Activated CD4-positive, alpha-beta T cell treated with anti-CD3 and anti-CD28 coated beads, Interleukin-2, Interleukin-4, amounts not matched to agents 100 ng/mL and 50 ng/mL, durations not matched to agents 16 hours and 8 hours (primary cell): Measurements from ENCODE around the gene PDE4D.

Experiments used
- DNase-seq: peaks from one replicate; pipeline ENCODE4 v3.0.0-alpha.2; 2020; ENCODE audit warnings: low spot score

PDE4D gene

GRCh38 chr5:59506285-59506877 is 387.1 kb downstream of the PDE4D start:
- DNase-seq: no peak

- DNase-seq: no peak
Measured at GRCh38 chr5:59504043-59504442, 389.5 kb downstream of the PDE4D start.

- no peak for DNase-seq
Measured at GRCh38 chr5:59503220-59503619, 390.3 kb downstream of the PDE4D start.

- DNase-seq: no peak
Measured at GRCh38 chr5:59501316-59501715, 392.2 kb downstream of the PDE4D start.

- DNase-seq: no peak
Measured at GRCh38 chr5:59500014-59500413, 393.5 kb downstream of the PDE4D start.

GRCh38 chr5:59497207-59497606 is 396.3 kb downstream of the PDE4D start:
- DNase-seq: no peak

GRCh38 chr5:59496524-59497134 is 396.9 kb downstream of the PDE4D start:
- DNase-seq: no peak

GRCh38 chr5:59491945-59492344 is 401.6 kb downstream of the PDE4D start:
- DNase-seq: no peak

- no peak for DNase-seq
Measured at GRCh38 chr5:59489551-59489950, 404.0 kb downstream of the PDE4D start.

- no peak for DNase-seq
Measured at GRCh38 chr5:59487772-59488729, 405.5 kb downstream of the PDE4D start.

- DNase-seq: no peak
Measured at GRCh38 chr5:59487068-59487686, 406.3 kb downstream of the PDE4D start.

- DNase-seq: no peak
Measured at GRCh38 chr5:59486508-59486907, 407.0 kb downstream of the PDE4D start.

GRCh38 chr5:59485629-59486439 is 407.7 kb downstream of the PDE4D start:
- no peak for DNase-seq

GRCh38 chr5:59485107-59485506 is 408.4 kb downstream of the PDE4D start:
- no peak for DNase-seq

GRCh38 chr5:59484618-59485017 is 408.9 kb downstream of the PDE4D start:
- peak; percentile 13 for DNase-seq

GRCh38 chr5:59483971-59484472 is 409.5 kb downstream of the PDE4D start:
- DNase-seq: no peak

- no peak for DNase-seq
Measured at GRCh38 chr5:59479086-59479485, 414.4 kb downstream of the PDE4D start.

- no peak for DNase-seq
Measured at GRCh38 chr5:59474324-59474723, 419.2 kb downstream of the PDE4D start.

- no peak for DNase-seq
Measured at GRCh38 chr5:59473611-59474010, 419.9 kb downstream of the PDE4D start.

- DNase-seq: no peak
Measured at GRCh38 chr5:59471463-59471862, 422.1 kb downstream of the PDE4D start.

- no peak for DNase-seq
Measured at GRCh38 chr5:59467969-59468368, 425.6 kb downstream of the PDE4D start.
